ENCODE data around the gene C10orf67. TPM values are rescaled to one million over a fixed set of nuclear protein-coding genes. Genes with fewer than 3 reads are reported as not detected.
"Not testable (repeated sequence)": the region's sequence is repeated elsewhere in the genome, so short reads cannot be mapped to it uniquely, and the experiment has no call there.

Gene C10orf67
- 0.38 TPM in 1 of 2 replicates, not detected in the other for total RNA-seq
- long read RNA-seq, partial matches to known transcripts, result 1 of 1 reads
- long read RNA-seq, other reads (novel, unspliced or antisense), result 0 of 1 reads

GRCh38 chr10:23344241-23344841 lies at the start of gene C10orf67:
Gene C10orf67 (minus strand): TSS chr10:23344797. CDS start chr10:23344774, 23 bp downstream.
- peak within 1 kb of the TSS; percentile 80 for H3K4me3 Mint-ChIP-seq (ENCODE audit: low read depth)
- H3K27me3 Mint-ChIP-seq, result peaks cover 43% of the 10 kb centered on the region
- DNase-seq (ENCODE audit: low spot score, unreplicated experiment), result peak; percentile 14
- no peaks in the 10 kb centered on the region for H3K9me3 Mint-ChIP-seq (ENCODE audit: low read depth)
- TF ChIP-seq CTCF (IDR thresholded peaks at IDR 0.05; ENCODE audit: unreplicated experiment), result no peak
- H3K4me1 Mint-ChIP-seq (ENCODE audit: low read depth), result peaks cover 5% of the 10 kb centered on the region
- no peaks in the 10 kb centered on the region for H3K36me3 Mint-ChIP-seq (ENCODE audit: insufficient read depth)
- peak within 1 kb of the TSS; percentile 62 for H3K27ac Mint-ChIP-seq

GRCh38 chr10:23391821-23392220 lies 47.2 kb upstream of the C10orf67 start:
- Mint-ChIP-seq H3K36me3 (ENCODE audit: insufficient read depth) (no peaks in the 10 kb centered on the region), H3K4me1 (ENCODE audit: low read depth) (no peaks in the 10 kb centered on the region), H3K9me3 (ENCODE audit: low read depth) (no peaks in the 10 kb centered on the region), H3K27ac (no peak overlapping the region), H3K27me3 (no peaks in the 10 kb centered on the region), H3K4me3 (ENCODE audit: low read depth) (no peak overlapping the region)
- TF ChIP-seq CTCF (IDR thresholded peaks at IDR 0.05; ENCODE audit: unreplicated experiment), result no peak
- DNase-seq (ENCODE audit: low spot score, unreplicated experiment), result no peak

GRCh38 chr10:23390809-23391208 lies 46.2 kb upstream of the C10orf67 start:
- Mint-ChIP-seq H3K4me1 (ENCODE audit: low read depth) (no peaks in the 10 kb centered on the region), H3K4me3 (ENCODE audit: low read depth) (no peak overlapping the region)

GRCh38 chr10:23390408-23390807 lies 45.8 kb upstream of the C10orf67 start:
- H3K36me3 Mint-ChIP-seq (ENCODE audit: insufficient read depth); H3K9me3 Mint-ChIP-seq (ENCODE audit: low read depth); DNase-seq (ENCODE audit: low spot score, unreplicated experiment); H3K4me3 Mint-ChIP-seq (ENCODE audit: low read depth); H3K27me3 Mint-ChIP-seq; H3K27ac Mint-ChIP-seq; H3K4me1 Mint-ChIP-seq (ENCODE audit: low read depth): not testable (repeated sequence)

More at GRCh38 chr10:23390809-23391208, 46.2 kb upstream of the C10orf67 start:
- no peak for DNase-seq (ENCODE audit: low spot score, unreplicated experiment)
- Mint-ChIP-seq H3K9me3 (ENCODE audit: low read depth) (no peaks in the 10 kb centered on the region), H3K27me3 (no peaks in the 10 kb centered on the region), H3K27ac (no peak overlapping the region), H3K36me3 (ENCODE audit: insufficient read depth) (no peaks in the 10 kb centered on the region)
- TF ChIP-seq CTCF (IDR thresholded peaks at IDR 0.05; ENCODE audit: unreplicated experiment), result no peak

- H3K4me1 Mint-ChIP-seq (ENCODE audit: low read depth); H3K4me3 Mint-ChIP-seq (ENCODE audit: low read depth); H3K9me3 Mint-ChIP-seq (ENCODE audit: low read depth); DNase-seq (ENCODE audit: low spot score, unreplicated experiment); H3K36me3 Mint-ChIP-seq (ENCODE audit: insufficient read depth); H3K27ac Mint-ChIP-seq; H3K27me3 Mint-ChIP-seq: not testable (repeated sequence)
Measured at GRCh38 chr10:23387516-23387915, 42.9 kb upstream of the C10orf67 start.

GRCh38 chr10:23386052-23386451 lies 41.5 kb upstream of the C10orf67 start:
- Mint-ChIP-seq H3K9me3 (ENCODE audit: low read depth) (no peaks in the 10 kb centered on the region), H3K4me3 (ENCODE audit: low read depth) (no peak overlapping the region), H3K27me3 (no peaks in the 10 kb centered on the region), H3K27ac (no peak overlapping the region), H3K4me1 (ENCODE audit: low read depth) (no peaks in the 10 kb centered on the region), H3K36me3 (ENCODE audit: insufficient read depth) (no peaks in the 10 kb centered on the region)
- TF ChIP-seq CTCF (IDR thresholded peaks at IDR 0.05; ENCODE audit: unreplicated experiment), result no peak
- DNase-seq (ENCODE audit: low spot score, unreplicated experiment), result no peak
